K562 (cell line): Measurements from ENCODE around the gene ZNF792. TPM values are rescaled to one million over a fixed set of nuclear protein-coding genes. Genes with fewer than 3 reads are reported as not detected.

Source experiments
- E2F6 ChIP-seq, 2 experiments: IDR thresholded peaks; 2 replicates each; pipeline ENCODE4 v1.6.1; 2011; ENCODE audit warnings: borderline replicate concordance in 1 of 2, control low read depth in 1 of 2, low read depth in 1 of 2, low read length in 1 of 2, mild to moderate bottlenecking in 1 of 2, mixed read lengths in 1 of 2, moderate library complexity in 1 of 2; ENCODE audit not compliant: insufficient read depth in 1 of 2, insufficient read length in 1 of 2, poor library complexity in 1 of 2, severe bottlenecking in 1 of 2; ENCODE audit errors: extremely low read depth in 1 of 2
- GABPA ChIP-seq: fragments of 200-800 bp; sonication (Bioruptor generic); conservative IDR thresholded peaks from 2 replicates; pipeline ENCODE4 v1.6.1; 2016; ENCODE audit warnings: low read depth, missing genetic modification characterization, missing compliant biosample characterization
- LARP7 ChIP-seq: fragments of 450-650 bp; IDR thresholded peaks from 2 replicates; pipeline ENCODE4 v1.6.1; 2016
- MAFG ChIP-seq: fragments of 450-650 bp; conservative IDR thresholded peaks from 2 replicates; pipeline ENCODE4 v1.6.1; 2016; ENCODE audit warnings: missing genetic modification characterization, missing compliant biosample characterization
- MCM5 ChIP-seq: fragments of 450-650 bp; IDR thresholded peaks from 2 replicates; pipeline ENCODE4 v1.6.1; 2016; ENCODE audit warnings: low read depth
- MED1 ChIP-seq: sonication (generic); formaldehyde crosslinking; IDR thresholded peaks from 2 replicates; pipeline ENCODE4 v1.8.1; 2023; ENCODE audit warnings: missing genetic modification reagents, borderline replicate concordance
- POLR3G ChIP-seq: IDR thresholded peaks from 2 replicates; pipeline ENCODE4 v1.6.1; 2011; ENCODE audit not compliant: insufficient read length, insufficient replicate concordance; ENCODE audit errors: extremely low read depth
- PYGO2 ChIP-seq: fragments of 450-650 bp; IDR thresholded peaks from 2 replicates; pipeline ENCODE4 v1.6.1; 2016; ENCODE audit warnings: mild to moderate bottlenecking, missing genetic modification characterization, moderate library complexity, missing compliant biosample characterization
- SP2 ChIP-seq: IDR thresholded peaks from 2 replicates; pipeline ENCODE4 v1.6.1; 2011; ENCODE audit warnings: mild to moderate bottlenecking, low read depth, low read length, moderate library complexity; ENCODE audit not compliant: poor library complexity, severe bottlenecking; ENCODE audit errors: extremely low read depth
- TCF7L2 ChIP-seq: fragments of 150-350 bp; IDR thresholded peaks from 2 replicates; pipeline ENCODE4 v1.6.1; 2016; ENCODE audit warnings: low read depth, mild to moderate bottlenecking, low read length, moderate library complexity
- TRIM25 ChIP-seq: fragments of 450-650 bp; IDR thresholded peaks from 2 replicates; pipeline ENCODE4 v1.7.0; 2016; ENCODE audit warnings: borderline replicate concordance
- ZBTB2 ChIP-seq: fragments of 450-650 bp; IDR thresholded peaks from 2 replicates; pipeline ENCODE4 v1.6.1; 2016; ENCODE audit warnings: antibody characterized with exemption
- ZBTB8A ChIP-seq: fragments of 450-650 bp; IDR thresholded peaks from 2 replicates; pipeline ENCODE4 v1.6.1; 2018; ENCODE audit warnings: mild to moderate bottlenecking, moderate library complexity; ENCODE audit not compliant: partially characterized antibody
- ZC3H8 ChIP-seq: fragments of 450-650 bp; IDR thresholded peaks from 2 replicates; pipeline ENCODE4 v1.6.1; 2017
- ZNF354B ChIP-seq: fragments of 250-450 bp; sonication (Bioruptor Pico); IDR thresholded peaks from 2 replicates; pipeline ENCODE4 v1.4.0; 2020
- ZNF518B ChIP-seq: fragments of 250-450 bp; sonication (Bioruptor Pico); IDR thresholded peaks from 2 replicates; pipeline ENCODE4 v1.5.0; 2021; ENCODE audit warnings: mild to moderate bottlenecking, moderate library complexity
- ZNF561 ChIP-seq: fragments of 450-650 bp; formaldehyde crosslinking; conservative IDR thresholded peaks from 2 replicates; pipeline ENCODE4 v1.4.0; 2020; ENCODE audit warnings: mild to moderate bottlenecking, moderate library complexity
- ZNF75A ChIP-seq: fragments of 450-650 bp; formaldehyde crosslinking; IDR thresholded peaks from 2 replicates; pipeline ENCODE4 v1.4.0; 2020; ENCODE audit warnings: mild to moderate bottlenecking
- ZZZ3 ChIP-seq: fragments of 450-650 bp; IDR thresholded peaks from 2 replicates; pipeline ENCODE4 v1.6.1; 2016; ENCODE audit warnings: antibody characterized with exemption, mild to moderate bottlenecking, moderate library complexity
- polyA plus RNA-seq, 8 experiments: library from polyadenylated mRNA; depleted of rRNA in 4 of 8; stranded (reverse) in 5 of 8; unstranded in 3 of 8; fragments of >200 nt; fragmentation: Nextera tagmentation in 2 of 8; fragmentation: Illumina TruSeq in 1 of 8; extraction: Ambion mirVana in 2 of 8; extraction: Trizol in 1 of 8; gene quantifications; 2 replicates each; pipeline versions ENCODE4 v1.2.1 to v1.2.3, GENCODE V29; 2011 to 2014; ENCODE audit warnings: inconsistent platforms in 1 of 8, missing spikeins in 1 of 8
- total RNA-seq, 7 experiments: library from RNA; depleted of rRNA in 6 of 7; stranded (reverse); fragments of >200 nt in 6 of 7; fragmentation: Illumina TruSeq in 2 of 7; extraction: Trizol in 2 of 7; gene quantifications; 2 replicates each; pipeline versions ENCODE4 v1.2.1 to v1.2.3, GENCODE V29; 2011 to 2021; ENCODE audit warnings: low replicate concordance in 1 of 7

Gene ZNF792
- total and polyA plus RNA-seq, 9 of the 15 experiments (the other 6 are each of a cell fraction or from before 2014, with no cell fraction given), result 3.3 to 16.5 (median 10.4) TPM

- no peak for TF ChIP-seq ZNF518B (CRISPR knock-in tag)
- TF ChIP-seq ZC3H8, result no peak
- TF ChIP-seq PYGO2 (tag), result no peak
- no peak for TF ChIP-seq ZZZ3
- TF ChIP-seq ZNF75A (CRISPR knock-in tag), result no peak
- no peak for TF ChIP-seq POLR3G
- no peak for TF ChIP-seq TCF7L2
- TF ChIP-seq LARP7, result no peak
- TF ChIP-seq MED1 (CRISPR knock-in tag), result no peak
- TF ChIP-seq ZNF354B (CRISPR knock-in tag), result no peak
- no peak for TF ChIP-seq GABPA
- no peak for TF ChIP-seq ZNF561
- peak in 1 of 2 experiments; percentile 12 for TF ChIP-seq E2F6 (IDR thresholded peaks at IDR 0.05; ENCODE audit: borderline replicate concordance in 1 of 2, extremely low read depth in 1 of 2, insufficient read depth in 1 of 2, insufficient read length in 1 of 2, low read depth in 1 of 2, low read length in 1 of 2, poor library complexity in 1 of 2, severe bottlenecking in 1 of 2)
- TF ChIP-seq MCM5, result no peak
- TF ChIP-seq TRIM25, result no peak
- TF ChIP-seq SP2, result no peak
- no peak for TF ChIP-seq MAFG (tag)
- TF ChIP-seq ZBTB2, result no peak; the same call in 1 of the 2 replicates
- TF ChIP-seq ZBTB8A, result no peak
Measured at GRCh38 chr19:34999498-35000337, 35.7 kb upstream of the ZNF792 start, which contains the start of gene GRAMD1A (continued).
